ENCODE results near the gene CEP192.

DNA sequence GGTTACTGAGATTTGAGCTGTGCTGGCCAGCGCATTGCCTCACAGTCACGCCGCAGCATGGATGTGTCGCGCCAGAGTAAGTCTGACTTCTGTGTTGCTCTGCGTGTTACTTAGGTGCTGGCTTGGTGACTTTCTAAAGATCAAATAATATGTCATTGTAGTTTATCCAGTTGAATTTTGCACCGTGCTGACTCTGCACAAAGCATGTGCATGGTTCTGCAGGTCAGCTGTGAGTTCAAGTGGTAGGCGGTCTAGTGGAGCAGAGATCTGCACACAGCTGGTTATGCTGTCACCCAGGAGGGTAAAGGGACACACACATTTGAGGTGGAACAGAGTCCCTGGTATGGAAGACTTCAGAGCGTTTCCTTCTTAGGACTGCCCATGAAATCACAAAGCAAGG lies 105.1 kb downstream of the CEP192 start:
- TF ChIP-seq, protein P1, sequence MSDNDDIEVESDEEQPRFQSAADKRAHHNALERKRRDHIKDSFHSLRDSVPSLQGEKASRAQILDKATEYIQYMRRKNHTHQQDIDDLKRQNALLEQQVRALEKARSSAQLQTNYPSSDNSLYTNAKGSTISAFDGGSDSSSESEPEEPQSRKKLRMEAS (IDR thresholded peaks at IDR 0.05), result no peak
- no peak for TF ChIP-seq TCF12 (IDR thresholded peaks at IDR 0.05; ENCODE audit: low read depth)
- no peak for TF ChIP-seq FOXM1 (IDR thresholded peaks at IDR 0.05; ENCODE audit: borderline replicate concordance, low read depth)
- TF ChIP-seq RAD21 (IDR thresholded peaks at IDR 0.05; ENCODE audit: low read depth), result no peak
- TF ChIP-seq TAF1 (IDR thresholded peaks at IDR 0.05; ENCODE audit: low read depth), result no peak
- TF ChIP-seq, protein P2, sequence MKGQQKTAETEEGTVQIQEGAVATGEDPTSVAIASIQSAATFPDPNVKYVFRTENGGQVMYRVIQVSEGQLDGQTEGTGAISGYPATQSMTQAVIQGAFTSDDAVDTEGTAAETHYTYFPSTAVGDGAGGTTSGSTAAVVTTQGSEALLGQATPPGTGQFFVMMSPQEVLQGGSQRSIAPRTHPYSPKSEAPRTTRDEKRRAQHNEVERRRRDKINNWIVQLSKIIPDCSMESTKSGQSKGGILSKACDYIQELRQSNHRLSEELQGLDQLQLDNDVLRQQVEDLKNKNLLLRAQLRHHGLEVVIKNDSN (IDR thresholded peaks at IDR 0.05), result no peak
- TF ChIP-seq, protein P3, sequence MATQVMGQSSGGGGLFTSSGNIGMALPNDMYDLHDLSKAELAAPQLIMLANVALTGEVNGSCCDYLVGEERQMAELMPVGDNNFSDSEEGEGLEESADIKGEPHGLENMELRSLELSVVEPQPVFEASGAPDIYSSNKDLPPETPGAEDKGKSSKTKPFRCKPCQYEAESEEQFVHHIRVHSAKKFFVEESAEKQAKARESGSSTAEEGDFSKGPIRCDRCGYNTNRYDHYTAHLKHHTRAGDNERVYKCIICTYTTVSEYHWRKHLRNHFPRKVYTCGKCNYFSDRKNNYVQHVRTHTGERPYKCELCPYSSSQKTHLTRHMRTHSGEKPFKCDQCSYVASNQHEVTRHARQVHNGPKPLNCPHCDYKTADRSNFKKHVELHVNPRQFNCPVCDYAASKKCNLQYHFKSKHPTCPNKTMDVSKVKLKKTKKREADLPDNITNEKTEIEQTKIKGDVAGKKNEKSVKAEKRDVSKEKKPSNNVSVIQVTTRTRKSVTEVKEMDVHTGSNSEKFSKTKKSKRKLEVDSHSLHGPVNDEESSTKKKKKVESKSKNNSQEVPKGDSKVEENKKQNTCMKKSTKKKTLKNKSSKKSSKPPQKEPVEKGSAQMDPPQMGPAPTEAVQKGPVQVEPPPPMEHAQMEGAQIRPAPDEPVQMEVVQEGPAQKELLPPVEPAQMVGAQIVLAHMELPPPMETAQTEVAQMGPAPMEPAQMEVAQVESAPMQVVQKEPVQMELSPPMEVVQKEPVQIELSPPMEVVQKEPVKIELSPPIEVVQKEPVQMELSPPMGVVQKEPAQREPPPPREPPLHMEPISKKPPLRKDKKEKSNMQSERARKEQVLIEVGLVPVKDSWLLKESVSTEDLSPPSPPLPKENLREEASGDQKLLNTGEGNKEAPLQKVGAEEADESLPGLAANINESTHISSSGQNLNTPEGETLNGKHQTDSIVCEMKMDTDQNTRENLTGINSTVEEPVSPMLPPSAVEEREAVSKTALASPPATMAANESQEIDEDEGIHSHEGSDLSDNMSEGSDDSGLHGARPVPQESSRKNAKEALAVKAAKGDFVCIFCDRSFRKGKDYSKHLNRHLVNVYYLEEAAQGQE (IDR thresholded peaks at IDR 0.05; ENCODE audit: low read depth), result no peak
- TF ChIP-seq EP300 (IDR thresholded peaks at IDR 0.05; ENCODE audit: borderline replicate concordance), result no peak
- no peak for TF ChIP-seq NFIC (IDR thresholded peaks at IDR 0.05)
- TF ChIP-seq TEAD4 (IDR thresholded peaks at IDR 0.05), result no peak
- no peak for TF ChIP-seq ZBTB7A (IDR thresholded peaks at IDR 0.05; ENCODE audit: low read depth)
- no peak for TF ChIP-seq CEBPB (IDR thresholded peaks at IDR 0.05)
- no peak for TF ChIP-seq YY1 (IDR thresholded peaks at IDR 0.05; ENCODE audit: low read depth)
